ENCODE results near the gene PTH1R. TPM values are rescaled to one million over a fixed set of nuclear protein-coding genes. Genes with fewer than 3 reads are reported as not detected.

PTH1R gene
- total RNA-seq, 2 experiments from 2014 or later, result not detected

DNA sequence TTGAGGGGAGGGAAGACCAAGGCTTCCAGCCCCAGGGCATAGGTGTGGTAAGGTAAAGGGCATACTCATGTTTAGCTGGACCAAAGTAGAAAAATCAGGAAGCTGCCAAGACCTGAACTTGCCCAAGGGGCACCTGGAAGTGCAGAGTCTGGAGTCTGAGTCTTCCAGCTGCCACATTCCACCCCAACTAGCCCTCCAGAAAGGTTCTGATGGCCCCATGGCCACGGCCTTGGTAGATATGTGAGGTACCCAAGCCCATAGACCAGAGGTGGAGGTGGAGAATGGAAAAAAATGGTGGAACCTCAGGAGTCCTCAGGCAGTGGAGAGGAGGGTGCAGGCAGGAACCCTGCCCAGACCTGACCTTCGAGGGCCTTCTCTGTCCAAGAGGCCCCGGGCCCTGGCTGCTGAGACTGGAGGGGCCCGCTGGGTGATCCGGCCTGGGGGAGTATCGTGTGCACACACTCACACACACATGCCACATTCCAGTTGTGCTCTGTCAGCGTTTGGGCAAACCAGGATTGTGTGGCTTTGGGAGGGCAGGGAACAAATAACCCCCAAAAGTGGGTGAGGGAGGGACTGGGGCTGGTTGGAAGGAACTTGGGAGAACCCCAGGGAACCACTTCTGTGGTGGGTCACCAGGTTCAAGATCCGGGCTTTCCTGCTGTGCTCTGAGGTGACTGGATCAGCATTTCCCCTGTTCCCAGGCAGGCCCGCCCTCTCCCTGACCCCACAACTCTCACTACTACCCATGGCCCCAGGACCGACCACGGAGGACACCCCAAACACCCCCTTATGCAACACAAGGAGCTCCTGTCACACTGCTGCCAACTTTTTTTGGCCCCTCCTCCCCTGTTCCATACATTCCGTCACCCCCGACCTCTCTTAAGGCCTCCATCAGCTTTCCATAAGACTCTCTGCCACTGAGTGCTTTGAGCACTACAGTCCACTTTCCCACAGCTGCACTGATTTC is 25.9 kb upstream of the PTH1R start:
- H3K4me1 Mint-ChIP-seq (ENCODE audit: low read depth), result no peaks in the 10 kb centered on the region

DNA sequence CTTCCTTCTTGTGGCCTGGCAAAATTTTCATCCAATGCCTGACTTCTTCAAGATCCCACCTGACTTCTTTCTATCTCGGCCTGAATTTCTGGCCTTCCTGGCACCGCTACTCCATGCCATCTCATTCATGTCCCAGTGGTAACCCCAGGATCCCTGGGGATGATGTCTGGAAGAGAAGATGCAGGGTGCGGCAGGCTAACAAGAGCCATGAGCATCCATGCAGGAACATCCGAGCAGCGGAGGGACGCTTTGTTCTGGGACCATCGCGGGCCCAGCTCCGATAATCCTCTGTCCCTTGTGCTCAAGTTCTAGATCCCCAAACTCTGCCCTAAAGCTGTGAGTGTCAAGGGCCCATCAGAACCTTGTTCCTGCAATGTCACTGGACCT is 25.2 kb upstream of the PTH1R start:
- Mint-ChIP-seq H3K9me3 (ENCODE audit: insufficient read depth) (no peaks in the 10 kb centered on the region), H3K4me3 (no peak overlapping the region), H3K4me1 (ENCODE audit: low read depth) (no peaks in the 10 kb centered on the region), H3K27me3 (ENCODE audit: low read depth) (peaks cover 1% of the 10 kb centered on the region), H3K36me3 (ENCODE audit: low read depth) (no peaks in the 10 kb centered on the region), H3K27ac (no peak overlapping the region)
- CTCF ChIA-PET, result no interaction called here
- POLR2A ChIA-PET, result no interaction called here
- ATAC-seq (no peak), DNase-seq (no peak)

More for the DNA sequence above, 25.9 kb upstream of the PTH1R start:
- H3K4me3 Mint-ChIP-seq, result no peak overlapping the region
- ATAC-seq (no peak), DNase-seq (no peak)
- ChIA-PET CTCF (no interaction called here), POLR2A (no interaction called here)
- no peak overlapping the region for H3K27ac Mint-ChIP-seq
- no peaks in the 10 kb centered on the region for H3K9me3 Mint-ChIP-seq (ENCODE audit: insufficient read depth)
- peaks cover 1% of the 10 kb centered on the region for H3K27me3 Mint-ChIP-seq (ENCODE audit: low read depth)
- H3K36me3 Mint-ChIP-seq (ENCODE audit: low read depth), result no peaks in the 10 kb centered on the region

GRCh38 chr3:46852839-46853355 is 24.6 kb upstream of the PTH1R start:
- ATAC-seq (no peak), DNase-seq (no peak)
- Mint-ChIP-seq H3K9me3 (ENCODE audit: insufficient read depth) (no peaks in the 10 kb centered on the region), H3K27me3 (ENCODE audit: low read depth) (peaks cover 1% of the 10 kb centered on the region), H3K4me3 (no peak overlapping the region), H3K4me1 (ENCODE audit: low read depth) (no peaks in the 10 kb centered on the region), H3K36me3 (ENCODE audit: low read depth) (no peaks in the 10 kb centered on the region), H3K27ac (no peak overlapping the region)
- CTCF ChIA-PET, result no interaction called here
- POLR2A ChIA-PET, result interaction anchor here (0.8 kb wide), 1 partner anchor 342 kb away, joined by 3 read pairs; no protein-coding TSS in a partner anchor

DNA sequence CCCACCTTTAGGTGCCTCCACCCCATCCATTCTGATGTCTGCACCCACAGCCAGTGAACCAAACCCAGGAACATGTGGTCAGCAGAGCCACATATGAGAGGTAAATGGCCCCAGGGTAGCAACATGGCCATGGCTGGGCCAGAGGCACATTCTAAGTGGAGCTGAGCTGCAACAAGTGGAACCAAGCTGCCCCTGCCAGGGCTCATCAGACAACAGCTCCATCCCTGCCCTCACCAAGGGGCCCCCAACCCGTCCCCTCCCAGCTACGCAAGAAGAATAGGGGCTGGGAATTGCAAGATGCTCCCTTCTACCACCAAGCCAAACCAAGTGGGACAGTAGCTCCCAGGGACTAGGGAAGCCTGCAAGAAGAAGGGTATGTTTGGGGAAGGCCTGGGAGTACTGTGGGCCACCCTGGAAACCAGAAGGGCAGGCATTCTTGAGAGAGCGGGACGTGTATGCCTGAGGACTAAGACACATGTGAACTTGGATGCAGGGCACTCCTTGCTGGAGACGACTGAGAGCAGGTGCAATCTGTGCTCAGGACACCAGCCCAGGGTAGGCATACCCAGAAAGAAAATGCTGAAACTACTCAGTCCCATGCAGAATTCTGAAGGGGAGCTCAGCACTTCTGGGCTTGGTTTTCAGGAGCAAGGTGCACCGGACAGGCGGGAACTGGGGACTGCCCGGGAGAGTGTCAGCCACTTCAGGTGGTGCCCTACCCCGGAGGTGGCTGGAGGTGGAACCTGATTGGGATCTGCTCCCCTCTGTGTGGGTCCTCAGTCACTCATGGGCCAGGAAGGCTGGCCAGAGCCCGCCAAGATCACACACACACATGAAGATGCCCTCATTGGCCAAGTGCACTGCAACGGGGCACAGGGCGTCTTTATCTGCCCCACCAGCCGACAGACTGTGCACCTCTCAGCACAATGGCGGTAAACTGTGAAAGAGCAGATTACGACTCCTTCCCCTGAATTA is 23.8 kb upstream of the PTH1R start:
- no peak for ATAC-seq
- no peaks in the 10 kb centered on the region for H3K9me3 Mint-ChIP-seq (ENCODE audit: insufficient read depth)
- POLR2A ChIA-PET, result interaction anchor here (0.8 kb wide), 1 partner anchor 341 kb away, joined by 3 read pairs; no protein-coding TSS in a partner anchor
- H3K27me3 Mint-ChIP-seq (ENCODE audit: low read depth), result no peaks in the 10 kb centered on the region
- no peak for DNase-seq
- no peaks in the 10 kb centered on the region for H3K4me1 Mint-ChIP-seq (ENCODE audit: low read depth)
- no peak overlapping the region for H3K27ac Mint-ChIP-seq
- no peaks in the 10 kb centered on the region for H3K36me3 Mint-ChIP-seq (ENCODE audit: low read depth)
- CTCF ChIA-PET, result no interaction called here
- H3K4me3 Mint-ChIP-seq, result no peak overlapping the region

- H3K36me3 Mint-ChIP-seq (ENCODE audit: low read depth), result no peaks in the 10 kb centered on the region
- ATAC-seq, result no peak
- DNase-seq, result no peak
- no peaks in the 10 kb centered on the region for H3K4me1 Mint-ChIP-seq (ENCODE audit: low read depth)
- H3K9me3 Mint-ChIP-seq (ENCODE audit: insufficient read depth), result no peaks in the 10 kb centered on the region
- H3K4me3 Mint-ChIP-seq, result no peak overlapping the region
- H3K27ac Mint-ChIP-seq, result no peak overlapping the region
- CTCF ChIA-PET, result no interaction called here
- no peaks in the 10 kb centered on the region for H3K27me3 Mint-ChIP-seq (ENCODE audit: low read depth)
- POLR2A ChIA-PET, result no interaction called here
These were observed 22.9 kb upstream of the PTH1R start for GRCh38 chr3:46854555-46854991.

DNA sequence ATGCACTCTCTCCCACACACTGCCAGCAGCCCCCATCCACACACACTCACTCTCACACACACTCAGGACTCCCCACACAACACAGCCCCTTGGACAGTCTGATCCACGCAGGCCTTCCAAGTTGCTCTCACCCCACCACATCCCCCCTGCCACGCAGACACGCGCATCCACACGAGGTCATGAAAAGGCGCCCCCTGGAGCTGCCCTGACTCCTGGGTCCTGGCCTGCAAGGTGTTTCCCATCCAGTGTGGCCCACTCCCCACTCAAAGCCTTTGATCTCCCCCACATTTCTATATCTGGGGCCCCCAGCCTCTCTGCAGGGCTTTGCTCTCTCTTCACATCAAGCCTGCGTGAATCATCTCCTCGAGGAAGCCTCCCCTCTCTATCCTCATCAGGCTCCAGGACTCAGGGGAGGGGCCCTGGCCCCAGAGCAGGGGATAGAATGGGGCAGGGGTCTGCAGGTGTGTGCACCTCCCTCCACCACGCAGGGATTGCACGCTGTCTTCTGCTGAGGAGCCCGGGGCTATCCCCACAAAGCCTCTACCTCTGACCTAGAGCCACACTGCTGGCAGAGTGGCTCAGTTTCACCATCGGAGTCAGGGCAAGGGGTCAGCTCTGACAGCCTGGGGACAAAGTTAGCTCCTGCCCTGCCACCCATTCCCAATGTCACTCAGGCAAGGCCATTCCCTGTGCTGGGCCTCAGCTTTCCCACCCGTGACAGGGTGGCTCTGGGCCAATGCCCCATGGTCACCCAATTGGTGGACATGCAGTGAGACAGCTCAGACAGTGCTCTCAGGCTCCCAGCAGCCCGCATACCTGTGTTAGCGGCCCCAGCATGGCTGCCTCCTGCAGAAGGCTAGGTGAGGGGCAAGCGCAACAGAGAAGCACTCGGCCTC is 20.7 kb upstream of the PTH1R start:
- H3K27ac Mint-ChIP-seq, result no peak overlapping the region
- no peak for ATAC-seq

GRCh38 chr3:46857485-46858341 is 19.8 kb upstream of the PTH1R start:
- POLR2A ChIA-PET, result no interaction called here
- Mint-ChIP-seq H3K27ac (no peak overlapping the region), H3K4me1 (ENCODE audit: low read depth) (no peaks in the 10 kb centered on the region), H3K9me3 (ENCODE audit: insufficient read depth) (no peaks in the 10 kb centered on the region), H3K4me3 (no peak overlapping the region), H3K36me3 (ENCODE audit: low read depth) (no peaks in the 10 kb centered on the region), H3K27me3 (ENCODE audit: low read depth) (no peaks in the 10 kb centered on the region)
- DNase-seq (no peak), ATAC-seq (no peak)
- CTCF ChIA-PET, result no interaction called here

More for the DNA sequence above, 20.7 kb upstream of the PTH1R start:
- Mint-ChIP-seq H3K27me3 (ENCODE audit: low read depth) (no peaks in the 10 kb centered on the region), H3K36me3 (ENCODE audit: low read depth) (no peaks in the 10 kb centered on the region), H3K9me3 (ENCODE audit: insufficient read depth) (no peaks in the 10 kb centered on the region), H3K4me3 (no peak overlapping the region), H3K4me1 (ENCODE audit: low read depth) (no peaks in the 10 kb centered on the region)
- no peak for DNase-seq
- CTCF ChIA-PET, result no interaction called here
- POLR2A ChIA-PET, result no interaction called here

DNA sequence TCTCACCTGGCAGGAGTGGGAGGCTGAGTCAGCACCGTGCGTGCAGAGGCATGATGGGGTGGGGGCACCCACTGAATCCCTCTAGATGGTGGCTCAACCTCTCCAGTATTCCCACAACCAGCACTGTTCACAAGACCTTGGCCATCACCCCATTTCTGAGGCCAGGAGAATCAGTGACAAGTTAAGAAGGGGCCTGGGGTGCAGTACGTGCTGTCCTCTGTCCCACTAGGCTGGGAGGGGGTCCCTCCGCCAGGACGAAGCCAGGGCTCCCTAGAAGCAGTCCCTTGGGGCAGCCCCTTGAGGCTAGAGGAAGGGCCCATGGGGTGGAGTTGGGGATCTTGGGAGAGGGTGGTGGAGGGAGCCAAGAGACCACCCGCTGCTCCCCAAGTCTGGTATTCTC is 19.1 kb upstream of the PTH1R start:
- Mint-ChIP-seq H3K27me3 (ENCODE audit: low read depth) (no peaks in the 10 kb centered on the region), H3K4me3 (no peak overlapping the region), H3K9me3 (ENCODE audit: insufficient read depth) (no peaks in the 10 kb centered on the region), H3K27ac (no peak overlapping the region), H3K36me3 (ENCODE audit: low read depth) (no peaks in the 10 kb centered on the region), H3K4me1 (ENCODE audit: low read depth) (no peaks in the 10 kb centered on the region)
- ChIA-PET CTCF (interaction anchor here (1.6 kb wide), 1 partner anchor 156 kb away, joined by 3 read pairs; no protein-coding TSS in a partner anchor), POLR2A (no interaction called here)
- DNase-seq, result no peak
- ATAC-seq, result no peak

- no peaks in the 10 kb centered on the region for H3K9me3 Mint-ChIP-seq (ENCODE audit: insufficient read depth)
- ATAC-seq (no peak), DNase-seq (no peak)
- H3K4me1 Mint-ChIP-seq (ENCODE audit: low read depth), result no peaks in the 10 kb centered on the region
- no peaks in the 10 kb centered on the region for H3K36me3 Mint-ChIP-seq (ENCODE audit: low read depth)
- CTCF ChIA-PET, result interaction anchor here (1.0 to 1.6 kb wide), 5 partner anchors 9 to 156 kb away, joined by 3 to 4 read pairs (median 3); no protein-coding TSS in a partner anchor
- H3K27me3 Mint-ChIP-seq (ENCODE audit: low read depth), result no peaks in the 10 kb centered on the region
- no peak overlapping the region for H3K27ac Mint-ChIP-seq
- H3K4me3 Mint-ChIP-seq, result no peak overlapping the region
- POLR2A ChIA-PET, result interaction anchor here (0.6 kb wide), 1 partner anchor 51 kb away, joined by 3 read pairs; no protein-coding TSS in a partner anchor
These were observed 18.4 kb upstream of the PTH1R start for GRCh38 chr3:46859001-46859710.
